Measurements from ENCODE around the gene TBC1D9B. TPM values are rescaled to one million over a fixed set of nuclear protein-coding genes. Genes with fewer than 3 reads are reported as not detected.
"Not testable (repeated sequence)": the region's sequence is repeated elsewhere in the genome, so short reads cannot be mapped to it uniquely, and the experiment has no call there.

Gene TBC1D9B
- polyA plus RNA-seq, 1 donor: 83.0 TPM

- H3K27ac ChIP-seq (ENCODE audit: low read length): no peak overlapping the region
- no peaks in the 10 kb centered on the region for H3K27me3 ChIP-seq (ENCODE audit: control insufficient read depth, insufficient read depth, low read length)
- no peak for DNase-seq
- no peaks in the 10 kb centered on the region for H3K4me1 ChIP-seq (ENCODE audit: control insufficient read depth, insufficient read depth, low read length)
- no CpG with 5 or more reads among the region's 16 CpGs for WGBS (ENCODE audit: insufficient coverage, low lambda C conversion rate)
- H3K36me3 ChIP-seq (ENCODE audit: control insufficient read depth, insufficient read depth, low read length): peaks cover 72% of the 10 kb centered on the region
- peaks cover 5% of the 10 kb centered on the region for H3K9me3 ChIP-seq (ENCODE audit: control insufficient read depth, low read depth, low read length)
- H3K4me3 ChIP-seq (ENCODE audit: low read length): no peak overlapping the region
These were observed 68.1 kb downstream of the TBC1D9B start for GRCh38 chr5:179839328-179840256.

GRCh38 chr5:179837076-179838011 lies 70.4 kb downstream of the TBC1D9B start:
- peak in 1 of 2 donors; percentile 11 for DNase-seq
- peaks cover 78% of the 10 kb centered on the region for H3K36me3 ChIP-seq (ENCODE audit: control insufficient read depth, insufficient read depth, low read length)
- H3K27ac ChIP-seq (ENCODE audit: low read length): no peak overlapping the region
- no peaks in the 10 kb centered on the region for H3K27me3 ChIP-seq (ENCODE audit: control insufficient read depth, insufficient read depth, low read length)
- no peak overlapping the region for H3K4me3 ChIP-seq (ENCODE audit: low read length)
- peaks cover 5% of the 10 kb centered on the region for H3K9me3 ChIP-seq (ENCODE audit: control insufficient read depth, low read depth, low read length)
- WGBS (ENCODE audit: insufficient coverage, low lambda C conversion rate): 67% methylated on average over 1 of the region's 15 CpGs
- no peaks in the 10 kb centered on the region for H3K4me1 ChIP-seq (ENCODE audit: control insufficient read depth, insufficient read depth, low read length)

- Histone ChIP-seq H3K27ac (ENCODE audit: low read length) (no peak overlapping the region), H3K27me3 (ENCODE audit: control insufficient read depth, insufficient read depth, low read length) (no peaks in the 10 kb centered on the region), H3K9me3 (ENCODE audit: control insufficient read depth, low read depth, low read length) (peaks cover 5% of the 10 kb centered on the region), H3K4me1 (ENCODE audit: control insufficient read depth, insufficient read depth, low read length) (no peaks in the 10 kb centered on the region), H3K36me3 (ENCODE audit: control insufficient read depth, insufficient read depth, low read length) (peaks cover 76% of the 10 kb centered on the region), H3K4me3 (ENCODE audit: low read length) (no peak overlapping the region)
- WGBS (ENCODE audit: insufficient coverage, low lambda C conversion rate): no CpG with 5 or more reads among the region's 19 CpGs
- peak; percentile 52 to 73 for DNase-seq
These were observed 71.3 kb downstream of the TBC1D9B start for GRCh38 chr5:179836225-179837019.

GRCh38 chr5:179834871-179835270 lies 72.8 kb downstream of the TBC1D9B start:
- H3K27me3 ChIP-seq (ENCODE audit: control insufficient read depth, insufficient read depth, low read length); H3K27ac ChIP-seq (ENCODE audit: low read length); H3K4me1 ChIP-seq (ENCODE audit: control insufficient read depth, insufficient read depth, low read length); H3K4me3 ChIP-seq (ENCODE audit: low read length); DNase-seq; H3K9me3 ChIP-seq (ENCODE audit: control insufficient read depth, low read depth, low read length): not testable (repeated sequence)
- peaks cover 76% of the 10 kb centered on the region for H3K36me3 ChIP-seq (ENCODE audit: control insufficient read depth, insufficient read depth, low read length)
- WGBS (ENCODE audit: insufficient coverage, low lambda C conversion rate): no CpG with 5 or more reads among the region's 28 CpGs

- H3K9me3 ChIP-seq (ENCODE audit: control insufficient read depth, low read depth, low read length): peaks cover 5% of the 10 kb centered on the region
- H3K4me3 ChIP-seq (ENCODE audit: low read length): no peak overlapping the region
- no peak overlapping the region for H3K27ac ChIP-seq (ENCODE audit: low read length)
- no peaks in the 10 kb centered on the region for H3K4me1 ChIP-seq (ENCODE audit: control insufficient read depth, insufficient read depth, low read length)
- no peaks in the 10 kb centered on the region for H3K27me3 ChIP-seq (ENCODE audit: control insufficient read depth, insufficient read depth, low read length)
- peaks cover 74% of the 10 kb centered on the region for H3K36me3 ChIP-seq (ENCODE audit: control insufficient read depth, insufficient read depth, low read length)
- no peak for DNase-seq
- no CpG with 5 or more reads among the region's 8 CpGs for WGBS (ENCODE audit: insufficient coverage, low lambda C conversion rate)
These were observed 73.6 kb downstream of the TBC1D9B start for GRCh38 chr5:179834120-179834519.

GRCh38 chr5:179833709-179834070 lies 74.0 kb downstream of the TBC1D9B start:
- peaks cover 75% of the 10 kb centered on the region for H3K36me3 ChIP-seq (ENCODE audit: control insufficient read depth, insufficient read depth, low read length)
- H3K4me1 ChIP-seq (ENCODE audit: control insufficient read depth, insufficient read depth, low read length): no peaks in the 10 kb centered on the region
- H3K27ac ChIP-seq (ENCODE audit: low read length): no peak overlapping the region
- no CpG with 5 or more reads among the region's 3 CpGs for WGBS (ENCODE audit: insufficient coverage, low lambda C conversion rate)
- H3K4me3 ChIP-seq (ENCODE audit: low read length): no peak overlapping the region
- H3K27me3 ChIP-seq (ENCODE audit: control insufficient read depth, insufficient read depth, low read length): no peaks in the 10 kb centered on the region
- H3K9me3 ChIP-seq (ENCODE audit: control insufficient read depth, low read depth, low read length): peaks cover 5% of the 10 kb centered on the region
- no peak for DNase-seq

GRCh38 chr5:179833056-179833708 lies 74.5 kb downstream of the TBC1D9B start:
- H3K36me3 ChIP-seq (ENCODE audit: control insufficient read depth, insufficient read depth, low read length): peaks cover 75% of the 10 kb centered on the region
- H3K4me1 ChIP-seq (ENCODE audit: control insufficient read depth, insufficient read depth, low read length): no peaks in the 10 kb centered on the region
- no peak overlapping the region for H3K4me3 ChIP-seq (ENCODE audit: low read length)
- no peak overlapping the region for H3K27ac ChIP-seq (ENCODE audit: low read length)
- H3K27me3 ChIP-seq (ENCODE audit: control insufficient read depth, insufficient read depth, low read length): no peaks in the 10 kb centered on the region
- no peak for DNase-seq
- no CpG with 5 or more reads among the region's 23 CpGs for WGBS (ENCODE audit: insufficient coverage, low lambda C conversion rate)
- H3K9me3 ChIP-seq (ENCODE audit: control insufficient read depth, low read depth, low read length): peaks cover 5% of the 10 kb centered on the region

GRCh38 chr5:179832039-179832745 lies 75.5 kb downstream of the TBC1D9B start:
- peaks cover 7% of the 10 kb centered on the region for H3K4me1 ChIP-seq (ENCODE audit: control insufficient read depth, insufficient read depth, low read length)
- DNase-seq: no peak

GRCh38 chr5:179830818-179831468 lies 76.8 kb downstream of the TBC1D9B start:
- Histone ChIP-seq H3K27ac (ENCODE audit: low read length) (no peak overlapping the region), H3K36me3 (ENCODE audit: control insufficient read depth, insufficient read depth, low read length) (peaks cover 70% of the 10 kb centered on the region), H3K4me3 (ENCODE audit: low read length) (no peak overlapping the region), H3K27me3 (ENCODE audit: control insufficient read depth, insufficient read depth, low read length) (no peaks in the 10 kb centered on the region), H3K4me1 (ENCODE audit: control insufficient read depth, insufficient read depth, low read length) (peaks cover 18% of the 10 kb centered on the region), H3K9me3 (ENCODE audit: control insufficient read depth, low read depth, low read length) (no peaks in the 10 kb centered on the region)
- DNase-seq: no peak
- WGBS (ENCODE audit: insufficient coverage, low lambda C conversion rate): no CpG with 5 or more reads among the region's 7 CpGs

More at GRCh38 chr5:179832039-179832745, 75.5 kb downstream of the TBC1D9B start:
- no CpG with 5 or more reads among the region's 20 CpGs for WGBS (ENCODE audit: insufficient coverage, low lambda C conversion rate)
- no peak overlapping the region for H3K4me3 ChIP-seq (ENCODE audit: low read length)
- no peaks in the 10 kb centered on the region for H3K27me3 ChIP-seq (ENCODE audit: control insufficient read depth, insufficient read depth, low read length)
- peaks cover 70% of the 10 kb centered on the region for H3K36me3 ChIP-seq (ENCODE audit: control insufficient read depth, insufficient read depth, low read length)
- no peak overlapping the region for H3K27ac ChIP-seq (ENCODE audit: low read length)
- H3K9me3 ChIP-seq (ENCODE audit: control insufficient read depth, low read depth, low read length): peaks cover 5% of the 10 kb centered on the region
